ENCODE results near the gene MANBA.

MANBA gene

DNA sequence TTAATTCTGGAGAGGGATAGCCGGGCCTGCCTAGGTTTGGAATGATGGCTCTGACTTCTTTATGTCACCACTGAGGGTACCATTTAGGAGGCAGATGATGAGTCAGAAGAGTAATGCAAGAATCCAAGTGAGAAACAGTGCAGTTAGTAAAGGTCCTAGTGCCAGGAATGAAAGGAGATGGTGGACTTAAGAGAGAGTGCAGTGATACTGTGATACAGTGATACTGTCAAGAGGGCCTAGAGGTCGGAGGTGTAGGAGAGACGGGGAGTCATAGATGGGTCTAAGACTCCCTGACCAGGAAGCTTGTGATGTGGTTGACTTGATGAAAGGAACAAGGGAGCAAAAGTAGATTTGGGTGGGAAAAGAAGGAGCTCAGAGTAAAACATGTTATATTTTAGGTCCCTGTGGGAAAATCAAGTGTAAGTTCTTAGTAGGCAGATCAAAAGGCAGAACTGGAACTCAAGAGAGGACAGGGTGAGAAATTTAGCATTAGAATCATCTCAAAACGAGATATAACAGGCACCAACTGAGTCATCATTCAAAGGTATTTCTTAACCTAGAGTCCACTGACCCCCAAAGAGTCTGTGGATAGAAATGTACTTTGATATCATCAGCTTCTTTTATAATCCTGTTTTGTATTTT is 174.6 kb downstream of the MANBA start:
- no peak for DNase-seq

- DNase-seq, result peak in 1 of 2 donors; percentile 29
Observed at GRCh38 chr4:102585329-102585728, 175.4 kb downstream of the MANBA start.

- no peak for DNase-seq
Observed at GRCh38 chr4:102584091-102584490, 176.7 kb downstream of the MANBA start.
